ENCODE data around the gene SLC7A5. TPM values are rescaled to one million over a fixed set of nuclear protein-coding genes. Genes with fewer than 3 reads are reported as not detected.
"Not testable (repeated sequence)": the region's sequence is repeated elsewhere in the genome, so short reads cannot be mapped to it uniquely, and the experiment has no call there.

SLC7A5 gene
- polyA plus RNA-seq, 1 experiment: 17.9 TPM

DNA sequence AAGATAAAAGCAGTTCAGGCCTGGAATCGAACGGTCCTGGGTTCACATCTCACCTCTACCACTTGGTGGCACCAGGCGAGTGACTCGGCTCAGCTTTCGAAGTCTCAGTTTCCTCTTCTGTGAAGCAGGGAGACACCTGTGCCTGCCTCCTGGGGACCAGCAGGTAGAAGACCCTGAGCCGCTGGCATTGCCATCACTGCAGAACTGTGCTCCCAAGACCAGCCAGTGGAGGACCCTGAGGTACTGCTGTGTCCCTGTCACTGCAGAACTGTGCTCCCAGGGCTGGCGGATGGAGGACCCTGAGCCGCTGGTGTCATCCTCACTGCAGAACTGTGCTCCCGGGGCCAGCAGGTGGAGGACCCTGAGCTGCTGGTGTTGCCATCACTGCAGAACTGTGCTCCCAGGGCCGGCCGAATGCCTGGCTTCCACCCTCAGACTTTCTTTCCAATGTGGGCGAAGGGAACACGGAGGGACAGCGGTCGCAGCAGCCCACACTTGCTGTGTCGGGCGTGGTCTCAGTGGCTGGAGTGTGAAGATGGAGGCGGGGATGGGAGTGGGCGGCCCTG lies 8.7 kb upstream of the SLC7A5 start:
- no peak overlapping the region for H3K4me3 ChIP-seq (ENCODE audit: low read depth, low read length)
- ChIA-PET POLR2A (no interaction called here), CTCF (no interaction called here)
- H3K9me3 ChIP-seq (ENCODE audit: control insufficient read depth, insufficient read depth, low read length): peaks cover 2% of the 10 kb centered on the region; the same call in 1 of the 2 replicates
- no peak for DNase-seq (ENCODE audit: low read depth, low spot score)
- TF ChIP-seq, protein P1, sequence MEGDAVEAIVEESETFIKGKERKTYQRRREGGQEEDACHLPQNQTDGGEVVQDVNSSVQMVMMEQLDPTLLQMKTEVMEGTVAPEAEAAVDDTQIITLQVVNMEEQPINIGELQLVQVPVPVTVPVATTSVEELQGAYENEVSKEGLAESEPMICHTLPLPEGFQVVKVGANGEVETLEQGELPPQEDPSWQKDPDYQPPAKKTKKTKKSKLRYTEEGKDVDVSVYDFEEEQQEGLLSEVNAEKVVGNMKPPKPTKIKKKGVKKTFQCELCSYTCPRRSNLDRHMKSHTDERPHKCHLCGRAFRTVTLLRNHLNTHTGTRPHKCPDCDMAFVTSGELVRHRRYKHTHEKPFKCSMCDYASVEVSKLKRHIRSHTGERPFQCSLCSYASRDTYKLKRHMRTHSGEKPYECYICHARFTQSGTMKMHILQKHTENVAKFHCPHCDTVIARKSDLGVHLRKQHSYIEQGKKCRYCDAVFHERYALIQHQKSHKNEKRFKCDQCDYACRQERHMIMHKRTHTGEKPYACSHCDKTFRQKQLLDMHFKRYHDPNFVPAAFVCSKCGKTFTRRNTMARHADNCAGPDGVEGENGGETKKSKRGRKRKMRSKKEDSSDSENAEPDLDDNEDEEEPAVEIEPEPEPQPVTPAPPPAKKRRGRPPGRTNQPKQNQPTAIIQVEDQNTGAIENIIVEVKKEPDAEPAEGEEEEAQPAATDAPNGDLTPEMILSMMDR (IDR thresholded peaks at IDR 0.05; ENCODE audit: low read depth, low read length): no peak
- peaks cover 22% of the 10 kb centered on the region for H3K27me3 ChIP-seq (ENCODE audit: control insufficient read depth, insufficient read depth, low read length)
- H3K27ac ChIP-seq (ENCODE audit: low read depth, low read length): no peak overlapping the region

DNA sequence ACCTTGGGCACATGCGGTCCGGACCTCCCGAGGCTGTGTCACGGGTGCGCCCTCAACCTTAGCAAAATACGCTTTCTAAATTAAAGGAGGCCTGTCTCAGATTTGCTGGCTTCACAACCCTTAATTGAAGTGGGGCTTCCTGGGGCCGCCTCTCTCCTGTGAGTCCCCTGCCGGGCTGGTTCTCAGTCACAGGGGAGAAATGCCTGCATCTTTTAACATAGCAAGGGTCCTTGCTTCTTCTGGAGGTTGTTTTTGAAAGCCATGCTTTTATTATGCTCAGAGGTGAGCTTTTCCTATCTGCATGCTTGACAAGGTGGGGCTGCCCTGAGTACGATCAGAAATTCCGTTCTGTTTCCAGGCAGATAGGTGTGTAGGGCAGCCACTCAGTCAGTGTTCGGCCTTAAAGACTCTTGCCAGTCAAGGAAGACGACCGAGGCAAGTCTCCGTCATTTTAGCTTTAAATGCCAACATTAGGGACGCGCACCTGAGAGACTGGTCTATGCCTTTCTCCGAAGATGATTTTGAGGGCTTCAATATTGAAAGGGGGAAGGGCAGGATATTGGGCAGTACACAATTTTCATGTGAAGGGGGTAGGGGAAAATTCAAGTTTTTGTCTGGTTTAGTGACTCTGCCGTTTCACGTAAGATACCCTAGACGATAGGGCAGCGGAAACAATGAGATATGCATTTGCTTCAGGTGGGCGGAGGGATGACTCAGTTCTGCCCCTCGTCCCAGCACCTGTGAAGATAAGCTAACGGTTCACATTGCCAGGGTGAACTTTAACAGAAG lies 5.5 kb upstream of the SLC7A5 start:
- peaks cover 7% of the 10 kb centered on the region for H3K27me3 ChIP-seq (ENCODE audit: control insufficient read depth, insufficient read depth, low read length)
- ChIA-PET POLR2A (no interaction called here), CTCF (interaction anchor here (0.8 to 5.1 kb wide), 3 partner anchors 96 to 286 kb away, joined by 3 to 40 read pairs (median 3); no protein-coding TSS in a partner anchor)
- no peak for DNase-seq (ENCODE audit: low read depth, low spot score)
- TF ChIP-seq, protein P1 (IDR thresholded peaks at IDR 0.05; ENCODE audit: low read depth, low read length): no peak
- peaks cover 2% of the 10 kb centered on the region; the same call in 1 of the 2 replicates for H3K9me3 ChIP-seq (ENCODE audit: control insufficient read depth, insufficient read depth, low read length)
- H3K27ac ChIP-seq (ENCODE audit: low read depth, low read length): no peak overlapping the region
- no peak overlapping the region for H3K4me3 ChIP-seq (ENCODE audit: low read depth, low read length)

DNA sequence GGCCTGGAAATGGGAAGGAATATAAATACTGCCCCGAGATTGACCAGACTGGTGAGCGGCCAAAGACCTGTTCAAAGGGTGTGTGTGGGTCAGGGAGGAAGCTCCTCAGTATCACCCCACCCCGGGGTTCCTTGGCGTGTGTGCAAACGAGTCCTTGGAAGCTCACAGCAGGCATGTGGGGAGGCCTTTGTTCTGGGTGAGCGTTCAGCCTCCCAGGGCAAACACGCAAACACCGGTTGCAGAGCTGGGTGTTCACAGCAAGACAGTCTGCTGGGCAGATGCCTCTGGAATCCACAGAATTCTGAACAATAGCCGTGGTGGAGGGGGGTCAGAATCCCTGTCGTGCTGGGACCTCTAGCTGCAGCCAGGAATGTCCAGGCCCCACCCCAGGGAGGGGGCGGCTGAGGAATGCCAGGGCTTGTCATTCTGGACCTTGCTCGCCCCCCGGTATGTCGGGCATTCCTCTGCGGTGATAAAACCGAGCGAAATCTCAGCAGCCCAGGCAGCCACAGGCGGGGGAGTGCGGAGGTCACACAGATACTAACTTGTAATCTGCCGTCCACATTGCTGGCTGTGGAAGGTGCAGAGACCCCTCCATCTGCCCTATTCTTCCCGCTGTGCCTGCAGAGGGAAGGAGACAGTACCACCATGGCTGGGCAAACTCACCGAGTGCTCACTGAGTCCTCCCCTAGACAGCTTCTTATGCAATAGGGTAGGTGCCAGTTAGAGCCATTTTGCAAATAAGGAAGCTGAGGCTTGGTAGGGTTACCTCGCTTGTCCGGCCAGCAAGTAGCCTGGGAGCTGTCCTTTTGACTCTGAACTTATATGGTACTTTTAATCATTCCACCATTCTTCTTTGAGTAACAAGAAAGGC lies 1.3 kb upstream of the SLC7A5 start:
- POLR2A ChIA-PET: interaction anchor here (0.8 to 1.7 kb wide), 5 partner anchors 18 to 105 kb away, joined by 3 to 21 read pairs (median 3); partner anchors contain the start of gene KLHDC4
- peak overlapping the region; percentile 78 for H3K27ac ChIP-seq (ENCODE audit: low read depth, low read length)
- DNase-seq (ENCODE audit: low read depth, low spot score); H3K9me3 ChIP-seq (ENCODE audit: control insufficient read depth, insufficient read depth, low read length); H3K27me3 ChIP-seq (ENCODE audit: control insufficient read depth, insufficient read depth, low read length); H3K4me3 ChIP-seq (ENCODE audit: low read depth, low read length): not testable (repeated sequence)
- CTCF ChIA-PET: interaction anchor here (0.6 to 5.5 kb wide), 21 partner anchors 11 to 234 kb away, joined by 3 to 207 read pairs (median 5); no protein-coding TSS in a partner anchor

DNA sequence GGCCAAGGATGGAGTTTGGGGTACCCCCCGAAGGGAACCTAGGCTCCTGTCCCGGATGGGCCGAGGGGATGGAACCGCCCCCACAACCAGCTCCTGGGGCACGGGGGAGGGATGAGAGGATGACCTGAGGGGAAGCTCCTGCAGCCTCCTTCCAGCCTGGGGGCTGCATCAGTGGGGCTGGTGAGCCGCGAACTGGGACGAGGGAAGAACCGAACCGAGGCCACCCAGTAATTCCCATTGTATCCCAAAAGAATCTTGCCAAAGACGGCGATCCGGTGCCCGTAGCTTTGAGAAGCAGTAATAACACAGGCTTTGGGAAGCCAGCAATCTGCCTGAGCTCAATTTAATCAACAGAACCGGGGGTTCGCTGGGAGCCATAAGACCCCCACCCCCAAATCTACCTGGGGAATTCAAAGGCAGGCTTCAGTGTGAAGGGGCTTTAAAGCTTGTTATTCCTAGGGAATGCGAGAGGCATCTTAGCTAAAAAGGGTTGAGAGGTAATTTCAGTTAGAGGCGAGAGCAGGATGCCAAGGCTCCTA lies 641 bp upstream of the SLC7A5 start:
- not testable (repeated sequence) for H3K4me3 ChIP-seq (ENCODE audit: low read depth, low read length); DNase-seq (ENCODE audit: low read depth, low spot score); H3K9me3 ChIP-seq (ENCODE audit: control insufficient read depth, insufficient read depth, low read length); H3K27me3 ChIP-seq (ENCODE audit: control insufficient read depth, insufficient read depth, low read length)
- peak overlapping the region; percentile 22 for H3K27ac ChIP-seq (ENCODE audit: low read depth, low read length)
- CTCF ChIA-PET: interaction anchor here (2.4 to 5.5 kb wide), 3 partner anchors 20 to 101 kb away, joined by 27 to 207 read pairs (median 46); no protein-coding TSS in a partner anchor
- POLR2A ChIA-PET: interaction anchor here (0.6 to 2.1 kb wide), 8 partner anchors 9 to 104 kb away, joined by 3 to 16 read pairs (median 4); partner anchors contain the start of gene KLHDC4

DNA sequence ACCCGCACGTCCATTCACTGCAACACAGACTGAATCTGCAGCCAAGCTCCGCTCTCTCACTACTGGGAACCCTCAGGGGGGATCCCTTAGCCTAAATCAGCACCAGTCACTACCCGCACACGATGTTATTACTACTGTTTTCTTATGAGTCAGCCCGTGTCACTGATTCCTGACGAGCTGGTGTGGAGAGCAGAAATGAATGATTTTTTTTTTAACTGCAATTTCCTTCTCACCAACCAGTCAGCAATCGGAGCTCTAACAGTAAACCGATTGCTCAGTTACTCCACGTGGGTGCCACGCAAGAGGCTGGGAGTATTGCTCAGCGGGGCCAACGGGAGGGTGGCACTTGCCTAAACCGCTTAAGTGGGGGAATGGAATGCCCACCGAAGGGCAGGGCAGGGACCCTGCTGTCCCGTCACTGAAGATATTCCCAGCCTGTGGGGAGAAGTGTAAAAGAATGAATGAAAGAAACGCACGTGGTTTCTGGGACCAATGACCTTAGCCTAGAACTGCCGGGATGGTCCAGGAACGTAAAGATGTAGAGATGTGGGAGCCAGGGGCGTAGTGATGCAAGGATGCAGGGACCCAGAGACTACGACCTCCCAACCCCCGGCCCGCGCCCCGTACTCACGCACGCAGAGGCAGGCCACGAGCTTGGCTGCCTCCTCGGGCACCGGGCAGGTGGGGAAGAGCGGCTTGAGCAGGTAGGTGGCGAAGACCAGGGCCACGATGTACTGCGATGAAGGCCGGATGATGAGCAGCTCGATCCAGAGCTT lies 865 bp downstream of the SLC7A5 start:
- not testable (repeated sequence) for H3K27me3 ChIP-seq (ENCODE audit: control insufficient read depth, insufficient read depth, low read length); H3K9me3 ChIP-seq (ENCODE audit: control insufficient read depth, insufficient read depth, low read length)
- DNase-seq (ENCODE audit: low read depth, low spot score): peak; percentile 74
- Histone ChIP-seq H3K4me3 (ENCODE audit: low read depth, low read length) (peak overlapping the region; percentile 74), H3K27ac (ENCODE audit: low read depth, low read length) (peak overlapping the region; percentile 73)
- ChIA-PET CTCF (interaction anchor here (4.8 to 5.5 kb wide), 2 partner anchors 18 to 88 kb away, joined by 46 to 207 read pairs; no protein-coding TSS in a partner anchor), POLR2A (interaction anchor here (0.6 to 2.1 kb wide), 10 partner anchors 8 to 702 kb away, joined by 3 to 16 read pairs (median 4); partner anchors contain the start of genes KLHDC4 and ZC3H18)

DNA sequence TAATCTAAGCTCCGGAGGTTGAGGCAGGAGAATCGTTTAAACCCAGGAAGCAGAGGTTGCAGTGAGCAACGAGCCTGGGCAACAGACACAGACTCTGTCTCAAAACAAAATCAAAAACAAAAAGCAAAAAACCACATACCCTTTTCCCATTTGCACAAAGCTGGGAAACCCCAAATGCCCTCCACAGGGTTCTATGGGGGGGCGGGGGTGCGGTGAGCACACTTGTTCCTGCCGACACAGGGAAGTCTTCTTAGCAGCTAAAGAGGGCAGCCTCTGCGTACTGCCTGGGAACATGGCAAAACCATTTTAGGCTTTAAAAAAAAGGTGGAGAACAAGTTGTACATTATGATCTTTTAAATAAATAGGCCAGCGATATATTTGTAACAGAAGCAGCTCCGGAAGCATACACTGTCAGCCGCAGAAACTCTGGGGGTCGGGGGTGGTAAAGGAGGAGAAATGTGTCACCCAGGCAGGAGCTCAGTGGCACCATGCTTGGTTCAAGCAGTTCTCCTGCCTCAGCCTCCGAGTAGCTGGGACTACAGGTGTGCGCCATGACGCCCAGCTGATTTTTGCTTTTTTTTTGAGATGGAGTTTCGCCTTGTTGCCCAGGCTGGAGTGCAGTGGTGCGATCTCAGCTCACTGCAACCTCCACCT lies 3.3 kb downstream of the SLC7A5 start:
- 0 out of 2 replicates have a peak overlapping the region, but pooled peaks have one; percentile 2 for H3K4me3 ChIP-seq (ENCODE audit: low read depth, low read length)
- CTCF ChIA-PET: interaction anchor here (0.9 to 3.9 kb wide), 3 partner anchors 16 to 89 kb away, joined by 5 to 14 read pairs (median 13); no protein-coding TSS in a partner anchor
- H3K27me3 ChIP-seq (ENCODE audit: control insufficient read depth, insufficient read depth, low read length); H3K9me3 ChIP-seq (ENCODE audit: control insufficient read depth, insufficient read depth, low read length); POLR2A ChIA-PET; H3K27ac ChIP-seq (ENCODE audit: low read depth, low read length); DNase-seq (ENCODE audit: low read depth, low spot score): not testable (repeated sequence)
